HL-60/S4 treated with phorbol 12-myristate 13-acetate at 8.2 ng/mL for 4 days and 3 days (cell line): ENCODE measurements around the gene GRIA4.

ENCODE experiments used
- in situ Hi-C: fragments of 300-500 bp; cut with MboI; formaldehyde crosslinking; loops from 2 replicates; pipeline ENCODE4 v1.15.0; 2022; ENCODE audit warnings: low sequenced_read_pairs

Gene GRIA4

GRCh38 chr11:105911454-105911853 lies 301.6 kb downstream of the GRIA4 start:
- in situ Hi-C loops: no loop called here

- in situ Hi-C loops: no loop called here
Measured at GRCh38 chr11:105912666-105913065, 302.8 kb downstream of the GRIA4 start.

- in situ Hi-C loops: no loop called here
Measured at GRCh38 chr11:105915021-105915420, 305.1 kb downstream of the GRIA4 start.

- in situ Hi-C loops: no loop called here
Measured at GRCh38 chr11:105918039-105918438, 308.2 kb downstream of the GRIA4 start.

GRCh38 chr11:105918600-105918999 lies 308.7 kb downstream of the GRIA4 start:
- in situ Hi-C loops: no loop called here

GRCh38 chr11:105923252-105923651 lies 313.4 kb downstream of the GRIA4 start:
- in situ Hi-C loops: no loop called here

- in situ Hi-C loops: no loop called here
Measured at GRCh38 chr11:105923807-105924206, 313.9 kb downstream of the GRIA4 start.

GRCh38 chr11:105929084-105929955 lies 319.4 kb downstream of the GRIA4 start:
- in situ Hi-C loops: no loop called here

- in situ Hi-C loops: no loop called here
Measured at GRCh38 chr11:105933695-105934094, 323.8 kb downstream of the GRIA4 start.

- in situ Hi-C loops: no loop called here
Measured at GRCh38 chr11:105935791-105936190, 325.9 kb downstream of the GRIA4 start.

GRCh38 chr11:105937331-105937730 lies 327.5 kb downstream of the GRIA4 start:
- in situ Hi-C loops: no loop called here

GRCh38 chr11:105937738-105938137 lies 327.9 kb downstream of the GRIA4 start:
- in situ Hi-C loops: no loop called here

- in situ Hi-C loops: no loop called here
Measured at GRCh38 chr11:105942921-105943320, 333.0 kb downstream of the GRIA4 start.

- in situ Hi-C loops: no loop called here
Measured at GRCh38 chr11:105948918-105949590, 339.2 kb downstream of the GRIA4 start.

GRCh38 chr11:105953886-105954285 lies 344.0 kb downstream of the GRIA4 start:
- in situ Hi-C loops: no loop called here

GRCh38 chr11:105960252-105961245 lies 350.7 kb downstream of the GRIA4 start:
- in situ Hi-C loops: no loop called here

- in situ Hi-C loops: no loop called here
Measured at GRCh38 chr11:105968021-105968697, 358.3 kb downstream of the GRIA4 start.

- in situ Hi-C loops: no loop called here
Measured at GRCh38 chr11:105969756-105970155, 359.9 kb downstream of the GRIA4 start.

- in situ Hi-C loops: no loop called here
Measured at GRCh38 chr11:105975128-105975527, 365.3 kb downstream of the GRIA4 start.

- in situ Hi-C loops: no loop called here
Measured at GRCh38 chr11:105979997-105980703, 370.3 kb downstream of the GRIA4 start.
